GM21717 (cell line): ENCODE data around the gene TUFT1.
"Not testable (repeated sequence)": the region's sequence is repeated elsewhere in the genome, so short reads cannot be mapped to it uniquely, and the experiment has no call there.

ENCODE experiments used
- ATAC-seq: cut with Tn5 transposase; IDR thresholded peaks from one replicate; pipeline ENCODE4 v1.9.1; 2021; ENCODE audit warnings: mild to moderate bottlenecking, moderate library complexity; ENCODE audit not compliant: unreplicated experiment

The TUFT1 gene

DNA sequence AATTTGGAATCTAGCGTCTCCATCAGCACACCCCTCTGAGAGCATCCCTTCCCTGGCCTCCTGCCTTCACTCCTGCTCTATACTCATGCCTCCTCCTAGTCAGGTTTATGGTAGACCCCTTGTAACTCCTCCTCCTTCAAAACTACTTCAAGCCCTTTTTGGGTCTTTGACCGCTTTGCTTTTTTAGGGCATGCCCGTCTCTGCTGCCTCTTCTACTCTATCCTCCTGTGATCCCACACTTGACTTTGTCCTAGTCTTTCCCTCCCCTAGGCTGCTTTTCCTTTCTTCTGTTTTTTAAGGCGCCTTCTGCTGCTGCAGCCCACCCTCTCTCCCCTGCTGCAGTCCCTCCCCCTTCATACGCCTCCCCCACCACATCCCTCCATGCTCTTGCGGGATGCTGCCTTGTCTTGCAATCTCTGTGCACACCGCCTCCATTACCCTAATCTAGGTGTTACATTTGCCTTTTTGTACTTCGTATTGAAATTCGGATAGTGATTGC, 73.2 kb downstream of the TUFT1 start:
- no peak for ATAC-seq

DNA sequence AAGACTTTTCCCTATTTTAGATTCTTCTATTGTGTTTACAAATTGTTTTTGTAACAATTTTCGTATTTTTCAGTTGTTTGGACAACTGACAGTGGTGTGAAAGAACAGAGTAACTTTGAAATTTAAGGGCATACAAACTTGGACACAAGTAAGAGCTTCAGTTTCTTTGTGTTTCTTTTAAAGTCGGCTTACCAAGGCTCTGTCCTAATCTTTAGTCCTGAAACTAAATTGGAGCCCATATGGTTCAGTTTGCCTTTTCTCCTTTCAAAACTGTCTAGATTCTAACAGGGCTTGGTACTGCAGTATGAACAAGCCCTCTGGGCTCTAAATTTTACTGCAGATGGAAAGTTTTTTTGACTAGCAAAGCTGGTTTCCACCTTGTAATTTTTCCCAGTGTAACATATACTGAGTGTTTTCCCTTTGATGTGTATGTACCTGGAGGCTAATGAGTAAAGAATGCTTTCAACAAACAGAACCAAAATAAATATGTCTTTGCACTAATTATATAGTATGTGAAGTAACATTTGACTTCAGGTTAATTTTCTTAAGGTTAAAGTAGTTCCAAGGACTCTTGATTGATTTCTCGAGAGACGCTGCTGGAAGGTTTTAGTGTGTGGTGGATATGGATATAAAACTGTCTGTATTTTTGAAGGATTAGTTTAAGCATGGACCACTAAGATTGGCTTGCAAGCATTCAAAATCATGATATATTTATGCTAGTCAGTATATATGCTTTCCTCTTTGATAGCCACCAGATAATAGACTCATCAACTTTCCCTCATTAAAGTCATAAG, 75.8 kb downstream of the TUFT1 start:
- no peak for ATAC-seq

DNA sequence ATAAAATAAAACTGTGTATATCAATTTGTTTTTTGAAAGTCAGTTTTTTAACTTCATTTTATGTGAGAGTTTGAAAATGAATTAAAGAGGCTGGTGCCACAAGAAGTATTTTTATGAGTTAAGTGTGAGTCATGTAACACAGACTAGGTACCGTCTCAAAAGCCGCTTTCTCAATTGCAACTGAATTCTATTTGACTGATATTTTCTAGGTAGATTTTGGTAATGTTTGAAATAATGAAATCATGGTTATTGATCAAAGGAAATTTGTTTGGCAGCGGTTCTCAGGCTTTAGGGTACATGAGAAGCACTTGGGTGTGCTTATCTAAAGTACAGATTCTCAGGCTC, 76.4 kb downstream of the TUFT1 start:
- ATAC-seq, result no peak

DNA sequence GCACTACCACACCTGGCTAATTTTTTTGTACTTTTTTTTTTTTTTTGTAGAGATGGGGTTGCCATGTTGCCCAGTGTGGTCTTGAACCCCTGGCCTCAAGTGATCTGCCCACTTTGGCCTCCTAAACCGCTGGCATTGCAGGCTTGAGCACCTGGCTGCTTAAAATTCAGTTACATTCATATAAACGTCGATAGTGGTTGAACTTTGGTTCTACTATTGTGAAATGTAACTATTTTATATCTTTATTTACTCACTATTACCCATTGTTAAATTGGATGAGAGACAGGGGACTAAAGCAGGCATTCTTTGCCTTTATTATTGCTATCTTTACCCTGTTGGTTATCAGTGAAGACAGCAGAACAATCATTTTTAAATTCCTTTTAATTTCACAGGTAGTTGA, 77.9 kb downstream of the TUFT1 start:
- ATAC-seq, result no peak

DNA sequence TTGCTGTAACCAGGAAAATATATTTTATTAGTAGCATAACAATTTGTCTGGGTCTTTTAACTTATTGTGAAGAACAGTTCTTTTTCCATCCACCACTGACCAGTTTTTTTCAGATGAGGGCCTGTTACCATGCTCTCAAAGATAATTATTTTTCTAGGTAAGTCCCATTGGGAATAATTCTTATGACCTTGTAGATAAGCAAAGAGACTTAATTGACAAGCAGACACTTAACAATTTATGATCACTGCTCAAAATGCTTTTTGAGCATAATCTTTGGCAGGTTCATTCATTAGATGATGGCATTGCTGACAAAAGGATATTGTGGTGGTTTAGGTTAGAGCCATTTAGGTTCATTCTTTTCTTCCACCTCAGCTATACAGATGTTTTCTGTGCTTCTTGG, 78.4 kb downstream of the TUFT1 start:
- no peak for ATAC-seq

DNA sequence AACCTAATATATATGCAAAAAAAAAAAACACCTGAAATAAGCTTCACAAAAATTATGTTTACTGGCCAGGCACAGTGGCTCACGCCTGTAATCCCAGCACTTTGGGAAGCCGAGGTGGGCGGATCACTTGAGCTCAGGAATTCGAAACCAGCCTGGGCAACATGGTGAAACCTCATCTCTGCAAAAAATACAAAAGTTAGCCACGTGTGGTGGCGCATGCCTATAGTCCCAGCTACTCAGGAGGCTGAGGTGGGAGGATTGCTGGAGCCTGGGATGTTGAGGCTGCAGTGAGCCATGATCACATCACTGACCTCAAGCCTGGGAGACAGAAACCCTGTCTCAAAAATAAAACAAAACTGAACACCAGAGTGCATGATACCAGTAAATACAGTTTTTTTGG, 78.9 kb downstream of the TUFT1 start:
- not testable (repeated sequence) for ATAC-seq

DNA sequence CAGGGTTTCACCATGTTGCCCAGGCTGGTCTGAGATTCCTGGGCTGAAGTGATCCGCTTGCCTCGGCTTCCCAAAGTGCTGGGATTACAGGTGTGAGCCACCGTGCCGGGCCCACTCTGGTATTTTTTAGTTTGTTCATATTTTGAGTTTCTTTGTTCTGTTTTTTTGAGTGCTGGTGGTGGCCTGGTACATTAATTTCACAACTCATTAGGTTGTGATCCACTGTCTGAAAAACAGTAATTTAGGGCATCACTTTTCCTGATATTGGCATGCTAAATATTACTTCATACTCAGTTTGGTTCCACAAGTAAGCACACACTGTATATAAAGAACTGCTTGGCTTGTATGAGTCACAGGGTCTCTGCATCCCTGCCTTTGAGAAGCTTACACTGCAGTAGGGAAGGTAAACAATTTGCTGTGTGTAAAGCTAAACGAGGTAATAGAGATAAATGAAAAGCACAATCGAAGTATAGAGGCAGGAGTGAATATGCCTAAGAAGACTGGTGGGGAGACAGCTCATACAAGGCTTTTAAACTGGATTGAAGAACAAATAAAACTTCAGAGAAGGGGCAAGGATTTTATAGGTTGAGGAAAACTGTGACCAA, 79.5 kb downstream of the TUFT1 start:
- no peak for ATAC-seq

DNA sequence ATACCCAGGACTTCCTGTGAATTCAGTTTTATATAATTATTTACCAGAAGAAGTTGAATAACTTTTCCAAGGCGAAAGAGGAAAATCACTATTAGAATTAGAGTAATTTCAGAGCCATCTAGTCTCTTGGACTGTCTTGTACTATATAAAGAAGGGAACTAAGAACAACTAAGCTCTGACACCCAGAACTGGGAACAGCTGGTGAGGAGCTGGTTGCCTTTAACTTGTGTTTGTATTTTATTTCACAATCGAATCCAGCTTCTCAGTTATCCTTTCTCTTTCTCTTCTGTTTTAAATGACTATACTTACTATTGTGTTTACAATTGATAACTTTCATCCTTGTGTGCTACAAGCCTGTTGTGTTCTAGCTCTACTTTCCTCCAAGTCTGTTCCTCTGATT, 80.2 kb downstream of the TUFT1 start:
- ATAC-seq, result no peak

DNA sequence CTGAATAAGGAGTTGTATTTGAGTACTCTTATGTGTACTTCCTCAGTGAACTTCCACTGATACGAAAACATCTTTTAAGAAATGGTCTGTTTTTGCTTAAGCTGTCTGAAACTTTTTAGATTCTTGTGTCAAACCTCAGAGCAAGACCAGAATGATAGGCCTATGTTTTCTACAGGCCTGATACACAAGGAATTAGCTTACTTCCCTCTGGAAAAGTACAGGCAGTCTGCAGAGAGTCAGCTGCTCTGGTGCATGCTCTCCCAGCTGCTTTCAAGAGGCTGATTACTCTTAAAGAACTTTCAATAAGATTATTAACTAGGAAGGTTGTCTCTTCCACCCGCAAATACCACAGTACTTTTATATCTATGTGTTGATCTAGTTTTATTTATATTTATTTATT, 81.2 kb downstream of the TUFT1 start:
- ATAC-seq, result no peak

DNA sequence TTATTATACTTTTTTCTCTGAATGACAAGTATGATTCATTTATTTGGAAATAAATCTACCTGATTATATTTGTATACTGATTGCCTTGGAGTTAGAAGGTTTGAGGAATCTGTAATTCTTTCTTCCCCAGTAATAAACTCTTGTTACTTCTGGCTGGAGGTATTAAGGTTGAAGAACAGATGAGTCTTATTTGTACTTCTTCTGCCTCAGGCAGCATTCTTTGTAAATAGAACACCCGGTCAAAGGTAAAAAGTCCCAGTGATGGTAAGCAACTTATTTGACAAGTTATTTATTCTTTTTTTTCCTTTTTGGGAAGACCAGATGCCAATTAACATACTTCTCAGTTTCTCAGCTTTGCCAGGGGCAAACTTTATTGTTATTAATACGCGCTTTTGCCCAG, 84.7 kb downstream of the TUFT1 start:
- no peak for ATAC-seq

DNA sequence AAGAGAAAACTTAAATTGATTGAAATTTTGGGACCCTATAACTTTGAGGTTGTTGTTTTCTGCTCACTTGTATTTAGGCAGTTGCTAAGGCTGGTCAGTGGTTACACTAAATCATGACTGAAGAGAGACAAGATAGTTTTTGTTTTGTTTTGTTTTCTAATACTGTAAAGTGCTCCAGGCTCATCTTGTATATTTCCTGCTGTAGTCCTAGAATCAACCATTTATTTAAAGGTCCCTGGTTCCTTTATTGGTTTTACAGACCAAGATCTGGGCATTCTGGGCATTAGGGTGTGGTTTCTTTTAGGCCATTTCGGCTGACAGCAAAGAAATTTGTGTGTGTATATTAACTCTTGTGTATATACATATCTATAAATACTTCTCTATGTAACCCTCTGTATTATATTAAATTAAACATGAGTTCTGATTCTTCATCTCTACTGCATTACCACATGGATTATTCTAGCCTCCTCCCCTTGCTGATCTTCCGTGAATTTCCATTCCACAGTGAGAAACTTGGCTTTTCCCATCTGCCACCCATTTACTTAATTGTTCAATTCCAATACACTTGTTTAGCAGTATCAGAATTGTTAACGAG, 86.7 kb downstream of the TUFT1 start:
- ATAC-seq, result no peak

DNA sequence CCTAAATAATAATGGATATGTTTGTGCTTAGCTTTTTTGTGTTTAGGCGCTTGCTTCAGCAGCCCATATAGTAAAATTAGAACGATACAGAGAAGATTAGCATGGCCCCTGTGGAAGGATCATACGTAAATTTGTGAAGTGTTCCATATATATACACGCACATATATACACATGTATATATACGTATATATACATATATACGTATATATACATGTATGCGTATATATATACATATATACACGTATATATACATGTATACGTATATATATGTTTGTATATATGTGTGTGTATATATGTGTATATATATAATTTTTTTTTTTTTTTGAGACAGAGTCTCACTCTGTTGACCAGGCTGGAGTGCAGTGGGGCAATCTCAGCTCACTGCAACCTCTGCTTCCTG, 89.2 kb downstream of the TUFT1 start:
- no peak for ATAC-seq
